GM19328 (cell line): ENCODE measurements around the gene ATP11B.

Experiments
- ATAC-seq: cut with Tn5 transposase; IDR thresholded peaks from one replicate; pipeline ENCODE4 v1.9.1; 2021; ENCODE audit warnings: mild to moderate bottlenecking, moderate library complexity; ENCODE audit not compliant: unreplicated experiment

ATP11B gene

GRCh38 chr3:182908471-182908870 is 115.2 kb downstream of the ATP11B start:
- ATAC-seq: no peak

GRCh38 chr3:182909318-182910040 is 116.2 kb downstream of the ATP11B start:
- ATAC-seq: no peak

GRCh38 chr3:182910936-182911781 is 117.9 kb downstream of the ATP11B start:
- ATAC-seq: no peak

- ATAC-seq: no peak
These were observed 118.4 kb downstream of the ATP11B start for GRCh38 chr3:182911782-182912111.

GRCh38 chr3:182912474-182912873 is 119.2 kb downstream of the ATP11B start:
- ATAC-seq: no peak

GRCh38 chr3:182913889-182914288 is 120.6 kb downstream of the ATP11B start:
- peak; percentile 82 for ATAC-seq

- ATAC-seq: peak; percentile 50
These were observed 121.0 kb downstream of the ATP11B start for GRCh38 chr3:182914341-182914740.

GRCh38 chr3:182917134-182917533 is 123.8 kb downstream of the ATP11B start:
- ATAC-seq: no peak

GRCh38 chr3:182919866-182920357 is 126.6 kb downstream of the ATP11B start:
- ATAC-seq: no peak

- ATAC-seq: no peak
These were observed 127.3 kb downstream of the ATP11B start for GRCh38 chr3:182920515-182921084.

- no peak for ATAC-seq
These were observed 128.5 kb downstream of the ATP11B start for GRCh38 chr3:182921665-182922355.

GRCh38 chr3:182925330-182925943 is 132.1 kb downstream of the ATP11B start:
- peak; percentile 90 for ATAC-seq

GRCh38 chr3:182925944-182926337 is 132.6 kb downstream of the ATP11B start:
- peak; percentile 25 for ATAC-seq

GRCh38 chr3:182935803-182936202 is 142.5 kb downstream of the ATP11B start:
- no peak for ATAC-seq

GRCh38 chr3:182936239-182936917 is 143.1 kb downstream of the ATP11B start:
- no peak for ATAC-seq

- no peak for ATAC-seq
These were observed 143.6 kb downstream of the ATP11B start for GRCh38 chr3:182936918-182937285.

- ATAC-seq: peak; percentile 63
These were observed 144.2 kb downstream of the ATP11B start for GRCh38 chr3:182937293-182938051.

GRCh38 chr3:182940266-182940808 is 147.0 kb downstream of the ATP11B start:
- no peak for ATAC-seq

GRCh38 chr3:182941719-182942118 is 148.4 kb downstream of the ATP11B start:
- no peak for ATAC-seq
